GM21423 (cell line): ENCODE data around the gene MMEL1.
"Not testable (repeated sequence)": the region's sequence is repeated elsewhere in the genome, so short reads cannot be mapped to it uniquely, and the experiment has no call there.

Experiments
- ATAC-seq: cut with Tn5 transposase; IDR thresholded peaks from one replicate; pipeline ENCODE4 v1.9.1; 2021; ENCODE audit warnings: mild to moderate bottlenecking, moderate library complexity; ENCODE audit not compliant: unreplicated experiment

The MMEL1 gene

DNA sequence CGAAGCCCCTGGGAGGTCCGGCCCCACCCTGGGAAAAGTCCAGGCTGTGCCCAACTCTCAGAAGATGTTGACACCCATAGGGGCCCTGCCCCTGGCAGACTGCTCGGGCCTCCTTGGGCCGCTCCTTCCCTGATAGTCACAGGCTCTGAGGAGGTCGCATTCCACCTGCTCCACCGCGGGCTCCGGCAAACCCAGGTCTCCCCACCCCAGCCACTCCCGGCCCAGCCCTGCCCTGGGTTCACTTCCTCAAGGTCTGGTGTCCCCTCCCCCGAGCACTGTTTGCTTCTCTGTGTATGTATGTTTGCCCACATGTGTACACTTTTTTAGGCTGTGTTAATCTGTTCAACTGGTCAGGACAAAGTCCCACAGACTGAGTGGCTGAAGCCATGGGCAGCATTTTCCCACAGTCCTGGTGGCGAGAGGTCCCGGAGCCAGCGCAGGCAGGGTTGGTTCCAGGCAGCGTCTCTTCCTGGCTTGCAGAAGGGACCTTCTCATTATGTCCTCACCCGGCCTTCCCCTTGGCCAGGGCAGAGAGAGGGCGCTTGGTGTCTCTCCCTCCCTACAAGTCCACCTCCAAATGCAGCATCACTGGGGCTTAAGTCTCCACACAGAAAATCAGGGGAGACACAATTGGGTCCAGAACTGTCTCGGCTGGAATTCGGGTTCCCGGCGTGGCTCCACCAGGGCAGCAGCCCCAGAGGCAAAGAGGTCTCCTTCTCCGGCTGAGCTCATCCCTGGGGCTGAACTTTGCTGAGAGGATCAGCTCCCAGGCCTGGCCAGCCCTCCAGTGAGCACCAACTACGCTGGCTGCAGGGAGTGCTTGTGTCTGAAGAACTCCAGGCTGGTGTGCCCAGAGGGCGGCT is 56.8 kb downstream of the MMEL1 start:
- no peak for ATAC-seq

DNA sequence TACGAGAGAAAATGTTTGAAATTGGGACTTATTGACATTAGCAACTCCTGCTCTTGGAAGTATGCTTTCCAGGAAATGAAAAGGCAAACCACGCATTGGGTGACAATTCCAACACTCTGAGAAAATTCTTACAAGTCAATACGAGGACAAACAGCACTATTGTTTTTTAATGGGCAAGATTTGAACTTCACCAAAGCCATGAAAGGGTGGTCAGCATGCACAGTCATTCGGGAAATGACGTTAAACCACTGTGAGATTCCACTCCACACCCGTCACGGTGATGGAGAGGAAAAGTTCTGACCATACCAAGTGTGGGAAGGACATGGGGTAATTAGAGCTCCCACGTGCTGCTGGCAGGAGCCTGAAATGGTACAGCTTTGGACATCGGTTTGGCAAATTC is 58.5 kb downstream of the MMEL1 start:
- ATAC-seq: no peak

DNA sequence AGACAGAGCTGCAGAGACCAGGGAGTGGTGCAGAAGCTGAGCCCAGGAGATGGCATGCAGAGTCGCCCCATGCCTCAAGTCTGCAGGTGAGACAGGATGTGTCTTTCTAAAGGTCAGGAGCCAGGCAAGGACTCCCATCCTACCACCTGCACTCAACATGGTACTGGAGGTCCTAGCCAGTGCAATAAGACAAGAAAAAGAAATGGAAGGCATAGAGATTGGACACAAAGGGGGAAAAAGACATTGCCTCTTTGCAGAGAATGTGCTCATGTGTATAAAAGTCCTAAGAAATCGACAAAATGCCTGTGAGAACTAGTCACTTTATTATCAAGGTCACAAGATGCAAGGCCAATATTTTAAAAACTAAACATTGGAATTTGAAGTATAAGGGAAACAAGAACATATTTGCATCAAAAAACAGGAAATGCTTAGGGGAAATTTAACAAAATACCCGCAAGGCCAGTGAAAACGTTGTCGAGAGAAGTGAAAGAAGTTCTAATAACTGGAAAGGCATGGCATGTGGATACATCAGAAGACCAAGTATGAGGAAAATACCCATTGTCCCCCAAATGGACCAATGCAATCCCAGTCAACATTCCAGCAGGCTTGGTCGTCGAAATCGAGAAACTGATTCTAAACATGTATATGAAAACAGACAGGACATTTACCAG is 59.4 kb downstream of the MMEL1 start:
- no peak for ATAC-seq

DNA sequence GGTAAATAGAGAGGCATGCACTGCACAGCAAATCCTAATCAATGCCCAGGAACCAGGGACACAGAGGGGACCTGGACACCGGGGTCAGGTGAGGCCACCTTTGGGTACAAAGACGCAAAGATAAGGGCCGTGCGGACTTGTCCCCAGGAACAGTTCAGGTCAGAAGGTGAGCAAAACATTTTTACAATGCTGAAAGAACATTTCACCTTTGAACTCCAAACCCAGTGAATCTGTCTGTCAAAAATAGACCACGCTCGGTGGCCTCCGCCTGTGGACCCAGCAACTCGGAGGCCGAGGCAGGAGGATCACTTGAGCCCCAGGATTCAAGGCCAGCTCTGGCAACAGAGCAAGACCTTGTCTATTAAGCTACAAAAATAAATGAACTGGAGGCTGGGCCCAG is 61.5 kb downstream of the MMEL1 start:
- no peak for ATAC-seq

DNA sequence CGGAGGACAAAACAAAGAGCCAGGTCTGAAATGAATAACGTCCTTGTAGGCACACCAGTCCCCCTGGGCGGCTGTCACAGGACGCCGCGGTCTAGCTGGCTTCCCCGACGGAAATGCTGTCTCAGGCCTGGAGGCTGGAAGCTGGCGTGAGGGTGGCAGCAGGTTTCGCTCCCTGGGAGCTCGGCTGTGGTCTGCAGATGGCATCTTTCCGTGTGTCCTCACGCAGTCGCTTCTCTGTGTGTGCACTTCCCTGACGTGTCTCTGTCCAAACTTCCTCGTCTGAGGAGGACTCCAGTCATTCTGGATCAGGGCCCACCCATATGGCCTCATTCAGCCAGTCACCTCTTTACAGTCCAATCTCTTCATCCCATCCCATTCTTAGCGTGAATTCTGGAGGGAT is 62.5 kb downstream of the MMEL1 start:
- ATAC-seq: no peak

DNA sequence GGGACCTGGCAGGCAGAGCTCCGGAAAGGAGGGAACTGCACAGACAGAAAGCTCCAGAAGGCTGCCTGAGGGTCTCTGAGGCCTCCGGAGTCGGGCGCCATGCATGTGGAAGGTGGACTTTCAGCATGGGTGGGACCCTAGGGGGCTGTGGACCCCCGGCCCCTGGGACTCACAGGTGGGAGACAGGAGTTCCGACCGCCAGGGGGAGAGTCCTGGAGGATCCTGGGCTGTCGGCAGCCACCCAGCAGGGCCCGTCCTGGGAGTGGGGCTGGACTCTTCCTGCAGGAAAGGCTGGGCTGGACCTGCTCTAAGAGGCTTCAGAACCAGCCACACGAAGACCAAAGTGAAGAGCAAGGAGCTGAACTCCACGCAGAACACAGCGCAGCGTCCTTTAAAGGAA is 63.1 kb downstream of the MMEL1 start:
- not testable (repeated sequence) for ATAC-seq

DNA sequence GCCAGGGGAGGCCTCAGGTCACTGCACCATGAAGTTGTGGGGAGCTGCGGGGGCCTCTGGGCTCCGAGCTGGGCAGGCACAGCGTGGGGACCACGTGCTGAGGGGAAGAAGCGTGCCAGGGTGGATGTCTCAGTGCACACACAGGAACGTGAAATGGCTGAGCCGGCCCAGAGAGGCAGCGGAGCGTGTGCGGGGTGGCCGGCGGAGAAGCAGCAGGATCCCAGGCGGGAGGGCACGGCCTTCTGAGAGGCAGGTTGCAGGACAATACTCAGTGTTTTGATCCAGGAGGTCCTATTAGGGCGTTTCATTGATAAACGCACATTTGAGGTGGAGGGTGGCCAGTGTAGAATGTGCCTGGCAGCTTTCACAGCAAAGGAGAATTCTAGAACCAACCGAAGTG is 63.8 kb downstream of the MMEL1 start:
- ATAC-seq: no peak

DNA sequence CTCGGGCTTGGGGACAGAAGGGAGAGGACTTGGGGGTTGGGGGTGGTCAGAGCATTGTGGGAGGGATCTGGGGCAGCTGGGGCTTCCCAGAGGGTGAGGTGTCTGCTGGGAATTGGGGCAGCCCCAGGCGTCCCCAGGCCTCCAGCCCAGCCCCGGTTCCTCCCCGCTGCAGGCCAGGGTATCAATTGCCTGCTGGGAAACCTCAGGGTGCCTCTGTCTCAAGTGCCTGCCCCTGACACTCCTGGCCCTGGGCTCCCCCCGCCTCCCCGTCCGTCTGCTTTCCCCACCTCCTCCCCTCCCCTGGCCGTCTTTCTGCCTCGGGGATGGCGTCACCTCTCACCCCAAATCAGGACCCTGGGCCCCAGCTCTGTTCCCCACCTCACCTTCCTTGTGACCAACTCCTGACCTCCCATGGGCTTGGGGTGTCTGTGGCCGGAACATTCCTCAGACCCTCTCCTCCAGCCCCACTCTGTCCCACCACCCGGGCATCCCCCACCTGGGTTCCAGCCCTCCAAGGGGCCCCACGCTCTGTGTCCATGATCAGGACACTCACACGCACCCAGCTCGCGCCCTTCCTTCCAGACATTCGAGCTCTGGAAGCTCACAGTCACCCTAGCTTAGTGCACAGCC is 64.5 kb downstream of the MMEL1 start:
- ATAC-seq: not testable (repeated sequence)

DNA sequence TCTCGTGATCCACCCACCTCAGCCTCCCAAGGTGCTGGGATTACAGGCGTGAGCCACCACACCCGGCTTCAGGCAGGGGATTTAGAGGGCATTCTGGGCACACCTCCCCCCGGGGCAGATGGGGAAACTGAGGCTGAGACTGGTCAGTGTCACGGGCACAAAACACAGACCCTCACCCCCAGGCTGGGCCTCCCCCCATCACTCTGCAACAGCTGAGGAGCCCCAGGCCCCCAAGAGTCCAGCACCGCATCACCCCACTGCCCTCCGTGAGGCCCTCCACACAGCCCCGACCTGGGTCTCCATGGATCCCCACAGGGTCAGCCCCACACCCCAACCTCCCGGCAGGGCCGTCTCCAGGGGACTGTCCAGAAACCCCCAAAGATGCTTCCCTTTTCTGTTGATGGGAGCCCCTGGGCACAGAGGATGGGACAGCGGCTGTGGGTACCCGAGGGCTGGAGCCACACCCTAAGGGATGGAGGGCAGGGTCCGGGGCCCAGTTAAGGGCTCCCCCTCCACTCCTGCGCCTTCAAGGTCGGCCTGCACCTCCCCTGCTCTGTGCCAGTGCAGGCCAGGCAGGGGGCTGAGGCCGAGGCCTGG is 65.6 kb downstream of the MMEL1 start:
- no peak for ATAC-seq

DNA sequence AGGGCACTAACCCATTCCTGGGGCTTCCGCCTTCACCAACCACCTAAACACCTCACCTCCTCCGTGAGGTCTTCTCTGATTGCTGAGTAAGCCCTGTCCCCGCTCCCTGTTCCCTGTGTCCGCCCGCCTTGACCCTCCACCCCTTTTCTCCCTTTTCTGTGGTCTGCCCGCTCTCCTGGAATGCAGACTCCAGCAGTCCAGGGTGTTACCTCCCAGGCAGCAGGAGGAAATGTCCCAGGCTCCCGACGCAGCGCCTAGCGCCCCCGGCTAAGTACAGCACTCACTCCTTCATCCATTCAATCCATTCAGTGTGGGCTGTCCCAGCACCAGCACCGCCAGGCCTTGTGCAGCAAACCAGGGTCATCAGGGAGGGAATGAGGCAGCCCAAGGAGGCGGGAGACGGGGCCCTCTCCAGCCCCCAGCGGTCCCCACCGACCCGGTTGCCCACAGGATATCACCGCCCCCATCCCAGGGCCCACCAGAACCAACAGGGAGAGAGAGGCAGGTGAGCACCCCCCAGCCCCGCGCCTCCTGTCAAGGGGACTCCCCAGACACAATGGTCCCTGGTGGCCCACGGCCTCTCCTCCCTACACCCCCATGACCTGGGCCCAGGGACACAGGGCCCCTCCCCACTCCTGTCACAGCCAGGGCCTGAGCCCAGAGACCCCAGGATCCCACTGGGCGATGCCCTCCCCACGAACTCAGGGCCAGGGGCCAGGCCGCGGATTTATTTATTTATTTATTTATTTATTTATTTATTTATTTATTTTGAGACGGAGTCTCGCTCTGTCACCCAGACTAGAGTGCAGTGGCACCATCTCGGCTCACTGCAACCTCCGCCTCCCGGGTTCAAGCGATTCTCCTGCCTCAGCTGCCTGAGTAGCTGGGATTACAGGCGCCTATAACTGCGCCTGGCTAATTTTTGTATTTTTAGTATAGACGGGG is 66.4 kb downstream of the MMEL1 start:
- ATAC-seq: no peak

DNA sequence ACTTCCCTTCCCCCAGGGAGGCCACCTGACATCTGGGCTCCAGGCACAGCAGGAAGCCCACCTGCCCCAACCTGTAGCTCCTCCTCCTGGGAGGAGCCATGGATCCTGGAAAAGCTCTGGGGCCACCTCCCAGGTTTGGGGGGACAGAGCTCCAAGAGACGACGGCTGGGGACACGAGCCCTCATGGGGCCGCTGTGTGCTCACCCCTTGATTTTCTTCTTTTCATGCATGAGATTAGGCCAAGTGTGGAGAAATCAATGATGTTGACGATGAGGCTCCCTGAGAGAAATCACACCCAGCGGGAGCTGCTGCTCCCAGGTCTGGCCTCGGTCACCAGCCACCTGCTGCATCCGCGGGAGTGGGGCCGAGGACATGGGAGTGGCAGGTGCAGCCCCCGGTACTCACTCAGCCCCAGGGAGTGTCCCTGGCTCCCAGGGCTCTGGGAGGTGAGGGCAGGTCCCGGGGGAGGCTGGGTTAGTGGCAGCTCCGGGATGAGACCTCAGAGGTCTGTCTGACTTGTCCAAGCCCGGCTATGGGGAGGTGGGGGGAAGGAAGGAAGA is 67.9 kb downstream of the MMEL1 start:
- ATAC-seq: no peak

DNA sequence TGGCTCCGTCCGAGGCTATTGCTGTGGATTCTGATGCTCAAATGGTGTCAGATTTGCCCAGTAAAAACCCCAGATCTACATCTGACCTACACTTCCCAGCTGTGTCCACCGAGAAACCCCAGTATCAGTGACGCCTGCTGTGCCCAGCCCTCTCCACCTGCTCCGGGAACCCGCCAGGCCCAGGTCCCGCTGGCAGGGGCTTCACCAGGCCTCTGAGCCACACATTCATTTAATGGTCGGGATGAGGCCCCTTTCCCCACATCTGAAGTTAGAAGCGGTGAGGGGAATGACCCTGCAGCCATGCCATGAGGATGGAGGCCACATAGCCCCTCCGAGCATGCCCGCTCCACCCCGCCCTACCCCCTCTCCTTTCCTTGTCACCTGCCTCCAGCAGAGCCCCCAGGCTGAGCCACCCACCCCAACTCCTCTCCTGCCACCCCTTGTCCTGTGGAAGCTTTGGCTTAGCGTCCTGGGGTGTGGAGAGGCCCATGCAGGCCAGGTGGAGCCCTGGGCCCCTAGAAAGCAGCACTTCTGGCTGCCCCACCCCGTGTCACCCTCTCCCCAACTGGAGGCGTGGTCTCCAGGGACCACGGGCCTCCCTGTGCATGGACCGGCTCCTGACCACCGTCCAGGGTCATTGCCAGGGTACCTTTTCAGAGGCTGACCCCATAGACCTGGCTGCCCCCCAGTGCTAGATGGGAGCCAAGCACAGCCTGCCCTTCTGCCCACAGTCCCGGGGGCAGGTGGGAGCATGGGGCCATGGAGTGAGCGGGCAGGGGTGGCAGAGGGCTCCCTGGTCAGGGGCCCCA is 68.6 kb downstream of the MMEL1 start:
- ATAC-seq: no peak

DNA sequence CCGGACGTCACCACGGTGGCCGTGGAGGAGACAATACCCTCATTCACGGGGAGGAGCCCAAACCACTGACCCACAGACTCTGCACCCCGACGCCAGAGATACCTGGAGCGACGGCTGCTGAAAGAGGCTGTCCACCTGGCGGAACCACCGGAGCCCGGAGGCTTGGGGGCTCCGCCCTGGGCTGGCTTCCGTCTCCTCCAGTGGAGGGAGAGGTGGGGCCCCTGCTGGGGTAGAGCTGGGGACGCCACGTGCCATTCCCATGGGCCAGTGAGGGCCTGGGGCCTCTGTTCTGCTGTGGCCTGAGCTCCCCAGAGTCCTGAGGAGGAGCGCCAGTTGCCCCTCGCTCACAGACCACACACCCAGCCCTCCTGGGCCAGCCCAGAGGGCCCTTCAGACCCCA is 69.6 kb downstream of the MMEL1 start:
- ATAC-seq: no peak

DNA sequence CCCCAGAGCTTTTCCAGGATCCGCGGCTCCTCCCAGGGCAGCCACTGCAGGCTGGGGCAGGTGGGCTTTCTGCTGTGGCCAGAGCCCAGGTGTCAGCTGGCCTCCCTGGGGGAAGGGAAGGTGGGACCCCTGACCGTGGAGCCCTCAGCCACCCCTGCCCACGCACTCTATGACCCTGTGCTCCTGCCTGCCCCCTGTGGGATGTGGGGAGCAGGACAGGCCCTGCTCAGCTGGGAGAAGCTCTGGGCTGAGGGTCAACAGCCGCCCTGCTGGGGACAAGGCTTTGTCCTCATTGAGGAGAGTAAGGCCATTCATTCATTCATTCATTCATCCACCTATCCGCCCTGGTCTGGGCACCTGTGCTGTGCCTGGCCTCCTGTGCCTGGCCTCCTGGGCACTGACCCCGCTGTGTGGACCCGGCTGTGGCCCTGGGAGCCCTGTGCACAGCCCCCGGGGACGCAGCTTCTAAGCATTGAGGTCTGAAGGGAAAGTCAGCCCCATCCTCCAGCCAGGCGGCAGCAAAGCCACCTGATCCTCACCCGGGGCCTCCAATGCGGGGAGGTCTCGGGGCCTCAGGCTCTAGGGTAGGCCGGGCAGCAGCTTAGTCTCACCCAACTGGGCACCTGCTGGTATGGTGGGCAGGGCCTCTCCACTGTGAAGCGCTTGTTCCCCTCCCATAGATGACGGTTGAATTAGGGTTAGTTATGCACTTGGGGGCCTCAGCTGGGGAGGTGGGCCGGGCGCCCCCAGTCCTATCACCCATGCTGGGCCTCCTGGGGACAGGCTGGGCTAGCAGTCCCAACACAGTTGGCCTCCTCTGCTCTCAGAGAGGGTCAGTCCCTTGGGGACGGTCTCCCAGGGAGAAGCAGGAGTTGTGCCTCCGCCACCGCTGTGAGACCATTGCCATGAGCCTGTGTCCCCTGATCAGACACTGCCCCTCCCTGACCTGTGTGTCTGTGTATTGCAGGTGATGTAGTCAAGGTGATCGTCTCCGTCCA is 70.6 kb downstream of the MMEL1 start:
- ATAC-seq: no peak

DNA sequence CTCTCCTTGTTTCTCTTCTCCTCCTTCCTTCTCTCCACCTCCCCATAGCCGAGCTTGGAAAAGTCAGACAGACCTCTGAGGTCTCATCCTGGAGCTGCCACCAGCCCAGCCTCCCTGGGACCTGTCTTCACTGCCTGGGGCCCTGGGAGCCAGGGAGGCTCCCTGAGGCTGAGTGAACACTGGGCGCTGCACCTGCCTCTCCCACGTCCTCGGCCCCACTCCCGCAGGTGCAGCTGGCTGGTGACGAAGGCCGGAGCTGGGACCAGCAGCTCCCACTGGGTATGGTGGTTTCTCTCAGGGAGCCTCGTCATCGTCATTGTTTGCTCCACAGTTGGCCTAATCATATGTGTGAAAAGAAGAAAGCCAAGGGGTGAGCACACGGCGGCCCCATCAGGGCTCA is 71.4 kb downstream of the MMEL1 start:
- ATAC-seq: no peak

DNA sequence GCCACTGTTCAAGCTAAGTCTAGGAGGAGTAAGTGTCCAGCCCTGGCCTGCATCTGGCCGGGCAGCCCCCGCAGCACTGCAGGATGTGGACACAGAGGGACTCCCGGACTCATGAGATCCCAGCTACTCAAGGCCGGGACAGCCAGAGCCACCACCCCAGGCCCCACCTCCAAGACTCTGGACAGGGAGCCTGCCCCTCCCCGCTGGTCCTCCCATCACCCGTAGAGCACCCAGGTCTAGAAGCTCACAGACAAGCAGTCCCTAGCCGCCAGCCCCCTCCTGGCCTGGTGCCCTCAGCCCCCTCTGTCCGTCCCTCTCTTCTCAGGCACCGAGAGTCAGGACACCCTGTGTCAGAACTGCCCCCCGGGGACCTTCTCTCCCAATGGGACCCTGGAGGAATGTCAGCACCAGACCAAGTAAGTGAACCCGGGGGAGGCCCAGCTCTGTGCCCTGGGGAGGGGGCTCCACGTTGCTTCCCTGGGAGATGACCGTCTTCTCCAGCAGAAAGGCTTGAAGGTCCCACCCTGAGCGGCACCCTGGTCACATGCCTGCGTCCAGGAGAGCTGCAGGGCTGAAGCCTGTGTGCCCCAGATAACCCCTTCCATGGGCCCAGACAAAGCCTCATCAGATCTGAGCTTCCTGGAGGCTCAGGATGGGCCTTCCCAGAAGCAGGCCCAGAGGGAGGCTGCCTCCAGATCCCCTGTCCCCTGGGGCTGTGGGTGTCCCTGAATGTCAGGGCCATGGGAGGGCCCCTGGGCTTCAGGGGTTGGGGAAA is 72.3 kb downstream of the MMEL1 start:
- no peak for ATAC-seq

DNA sequence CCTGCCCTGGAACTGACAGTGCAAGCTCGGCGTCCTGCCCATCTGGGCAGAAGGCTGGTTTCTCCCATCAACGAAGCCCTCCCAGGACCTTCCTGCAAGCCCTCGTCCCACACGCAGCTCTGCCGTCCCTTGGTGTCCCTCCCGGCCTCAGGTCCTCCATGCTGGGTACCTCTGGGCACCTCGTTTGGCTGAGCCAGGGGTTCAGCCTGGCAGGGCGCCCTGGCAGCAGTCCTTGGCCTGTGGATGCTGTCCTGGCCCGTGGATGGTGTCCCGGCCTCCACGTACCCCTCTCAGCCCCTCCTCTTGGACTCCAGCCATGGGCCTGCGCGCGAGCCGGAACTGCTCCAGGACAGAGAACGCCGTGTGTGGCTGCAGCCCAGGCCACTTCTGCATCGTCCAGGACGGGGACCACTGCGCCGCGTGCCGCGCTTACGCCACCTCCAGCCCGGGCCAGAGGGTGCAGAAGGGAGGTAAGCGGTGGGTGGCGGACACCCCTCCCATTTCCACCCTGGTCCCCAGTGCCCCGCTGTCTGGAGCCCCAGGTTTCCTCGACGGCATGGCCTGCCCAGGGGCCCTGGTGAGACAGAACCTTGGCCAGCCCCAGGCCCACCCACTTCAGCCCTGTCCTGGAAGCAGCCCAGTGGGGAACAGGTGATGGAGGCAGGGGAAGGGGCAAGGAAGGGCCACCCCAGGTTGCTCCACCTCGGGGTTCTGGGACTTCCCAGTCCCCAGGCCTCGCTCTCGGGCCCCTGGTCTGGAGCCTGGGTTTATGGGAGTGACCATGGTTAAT is 73.1 kb downstream of the MMEL1 start:
- no peak for ATAC-seq
